Right kidney (tissue), 1 donor: ENCODE data around the gene SMOC2.
"Not testable (repeated sequence)": the region's sequence is repeated elsewhere in the genome, so short reads cannot be mapped to it uniquely, and the experiment has no call there.

ENCODE experiments used
- DNase-seq: peaks from one replicate; pipeline ENCODE4 v3.0.0-alpha.2; 2016

Gene SMOC2

DNA sequence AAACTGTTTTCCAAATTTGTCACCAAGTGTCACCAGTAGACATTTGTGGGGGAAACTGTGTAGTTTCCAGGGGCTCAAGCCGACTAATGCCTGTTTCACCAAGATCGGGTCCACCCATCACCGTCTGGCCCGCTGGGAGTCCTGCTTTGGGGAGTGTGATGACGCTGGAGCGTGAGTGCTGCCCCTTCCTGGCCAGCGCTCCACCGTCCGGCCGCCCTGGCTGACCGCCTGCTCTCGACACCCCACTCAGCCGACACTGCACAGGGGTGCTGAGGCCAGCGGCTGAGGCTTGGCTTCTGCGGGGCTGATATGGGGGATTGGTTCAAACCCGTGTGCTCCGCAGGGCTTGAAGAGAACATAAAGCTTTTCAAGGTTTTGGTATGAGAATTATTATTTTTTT is 160.1 kb downstream of the SMOC2 start:
- DNase-seq = no peak

DNA sequence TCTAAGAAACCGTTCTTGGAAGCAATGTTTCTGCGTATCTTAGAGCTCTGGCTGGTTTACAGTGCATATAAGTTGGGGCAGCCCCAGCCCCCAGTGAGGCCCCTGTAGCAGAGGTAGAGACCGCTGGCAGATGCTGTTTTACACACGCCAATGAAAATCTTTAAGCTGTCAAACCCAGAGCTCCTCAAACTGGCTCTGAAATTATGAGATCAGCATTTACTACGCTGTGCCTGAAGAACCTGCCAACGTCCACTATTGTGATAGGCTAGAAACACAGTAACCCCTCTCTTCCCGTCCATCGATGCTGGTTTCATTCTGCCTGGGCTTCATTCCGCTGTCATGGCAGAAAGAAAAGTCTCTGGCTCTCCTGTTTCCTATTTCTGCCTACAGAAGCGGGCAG is 160.6 kb downstream of the SMOC2 start:
- no peak for DNase-seq

DNA sequence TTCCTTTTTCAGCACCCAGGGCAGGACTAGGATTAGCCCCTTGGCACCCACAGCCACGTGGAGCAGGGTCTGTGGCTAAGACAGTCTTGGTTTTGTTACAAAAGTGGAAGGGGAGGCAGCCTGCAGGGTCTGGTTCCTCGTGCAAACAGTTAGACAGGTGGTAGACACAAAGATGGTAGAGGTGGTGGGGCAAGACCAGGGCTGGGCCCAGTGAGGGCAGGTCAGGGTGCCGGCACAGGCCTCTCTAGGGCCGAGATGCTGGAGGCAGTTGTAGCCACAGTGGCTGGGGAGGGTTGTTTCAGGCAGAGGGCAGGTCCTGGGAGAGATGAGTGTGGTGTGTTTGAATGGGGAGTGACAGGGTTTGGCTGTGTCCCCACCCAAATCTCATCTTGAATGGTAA is 161.6 kb downstream of the SMOC2 start:
- DNase-seq = no peak

DNA sequence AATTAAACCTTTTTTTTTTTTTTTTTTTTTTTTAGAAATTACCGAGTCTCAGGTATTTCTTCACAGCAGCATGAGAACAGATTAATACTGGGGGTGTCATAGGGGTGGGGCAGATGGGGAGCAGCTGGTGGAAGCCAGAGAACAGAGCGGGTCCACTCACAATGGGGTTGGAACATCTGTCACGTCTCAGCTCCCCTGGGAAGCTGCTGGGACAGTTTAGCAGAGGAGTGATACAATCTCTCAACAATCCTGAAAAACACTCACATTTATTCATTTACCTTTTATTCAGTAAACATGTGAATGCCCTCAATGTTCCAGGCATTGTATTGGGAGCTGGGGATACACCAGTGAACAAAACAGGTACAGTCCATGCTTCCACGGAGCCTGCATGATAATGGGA is 162.2 kb downstream of the SMOC2 start:
- no peak for DNase-seq

DNA sequence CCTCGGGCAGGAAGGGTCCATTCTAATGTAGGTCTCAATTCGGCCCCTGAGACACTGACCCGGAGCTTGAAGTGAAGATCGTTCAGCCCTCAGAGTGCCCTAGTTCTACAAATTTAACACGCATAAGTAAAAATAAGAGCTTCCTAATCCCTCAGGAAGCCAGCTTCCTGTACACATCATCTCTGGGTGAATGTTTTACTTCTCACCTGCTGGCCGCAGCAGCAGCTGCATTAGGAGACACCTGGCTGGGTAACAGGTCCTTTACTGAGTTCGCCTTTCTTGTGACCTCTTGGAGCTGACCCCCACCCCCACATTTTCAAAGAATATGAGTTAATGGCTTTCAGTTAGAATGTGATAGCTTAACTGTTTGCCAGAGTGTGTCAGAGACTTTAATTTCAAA is 165.0 kb downstream of the SMOC2 start:
- DNase-seq = no peak

DNA sequence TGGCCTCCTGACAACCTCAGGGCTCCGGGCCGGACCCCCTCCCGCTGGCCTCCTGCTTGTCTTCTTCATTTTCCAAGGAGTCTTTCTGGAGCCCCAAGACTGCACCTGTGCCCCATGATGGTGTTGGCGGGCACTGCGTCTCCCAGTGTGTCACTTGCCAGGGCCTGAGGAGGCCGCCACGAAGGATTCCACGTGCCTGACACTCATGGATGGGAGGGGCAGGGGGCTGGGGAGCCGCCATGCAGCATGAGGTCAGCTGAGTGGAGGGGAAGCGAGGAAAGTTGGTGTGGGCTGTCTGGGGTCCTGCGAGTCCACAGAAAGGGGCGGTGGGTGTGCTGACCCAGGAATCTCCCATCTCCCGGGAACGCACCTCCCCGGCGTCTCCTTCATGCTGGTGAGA is 165.7 kb downstream of the SMOC2 start:
- DNase-seq = no peak

DNA sequence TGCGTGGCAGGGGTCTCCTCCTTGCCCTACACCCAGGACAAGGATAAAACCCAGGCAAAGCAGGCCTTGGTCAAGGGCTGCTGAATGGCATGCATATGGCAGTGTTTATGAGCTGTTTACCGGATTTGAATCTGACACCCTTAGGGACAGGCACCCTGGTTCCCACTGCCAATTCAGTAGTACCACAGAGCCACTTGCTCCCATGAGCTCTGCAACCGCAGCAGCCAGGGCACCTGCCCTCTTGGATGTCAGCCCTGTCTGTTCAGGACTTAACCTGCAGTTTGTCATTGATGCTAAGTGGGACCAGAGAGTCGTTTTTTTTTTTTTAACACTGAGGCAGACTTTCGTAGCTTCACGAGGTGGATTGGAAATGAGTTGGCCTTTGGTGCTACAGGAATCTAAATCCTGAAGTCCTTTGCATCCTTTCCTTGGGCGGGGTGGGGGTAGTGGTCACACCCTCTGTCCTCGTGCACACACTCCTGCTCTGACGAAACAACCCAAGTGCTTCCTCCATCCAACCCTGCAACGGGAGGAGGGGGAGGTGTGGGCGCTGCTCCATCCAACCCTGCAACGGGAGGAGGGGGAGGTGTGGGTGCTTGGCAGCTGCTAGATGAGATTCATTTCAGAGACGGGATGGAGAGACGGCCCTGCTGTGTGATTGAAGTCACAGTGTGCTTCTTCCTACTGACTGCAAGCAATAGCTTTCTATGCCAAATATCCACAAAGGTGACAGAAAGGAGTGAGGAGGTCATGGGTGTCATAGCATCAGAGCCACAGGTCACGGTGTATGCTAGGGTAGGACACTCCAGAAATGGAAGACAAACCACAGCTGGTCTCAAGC is 166.5 kb downstream of the SMOC2 start:
- DNase-seq = peak; percentile 48

DNA sequence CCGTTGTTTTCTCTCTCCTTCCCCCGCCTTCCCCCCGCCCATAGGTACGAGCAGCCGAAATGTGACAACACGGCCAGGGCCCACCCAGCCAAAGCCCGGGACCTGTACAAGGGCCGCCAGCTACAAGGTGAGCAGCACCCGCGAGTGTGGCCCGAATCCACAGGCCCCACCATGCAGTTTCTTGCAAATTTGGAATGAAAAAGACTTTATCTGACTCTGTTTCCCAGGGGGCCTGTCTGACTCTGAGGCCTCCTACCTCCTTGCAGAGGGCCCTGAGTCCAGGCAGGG is 167.1 kb downstream of the SMOC2 start:
- peak; percentile 34 for DNase-seq

DNA sequence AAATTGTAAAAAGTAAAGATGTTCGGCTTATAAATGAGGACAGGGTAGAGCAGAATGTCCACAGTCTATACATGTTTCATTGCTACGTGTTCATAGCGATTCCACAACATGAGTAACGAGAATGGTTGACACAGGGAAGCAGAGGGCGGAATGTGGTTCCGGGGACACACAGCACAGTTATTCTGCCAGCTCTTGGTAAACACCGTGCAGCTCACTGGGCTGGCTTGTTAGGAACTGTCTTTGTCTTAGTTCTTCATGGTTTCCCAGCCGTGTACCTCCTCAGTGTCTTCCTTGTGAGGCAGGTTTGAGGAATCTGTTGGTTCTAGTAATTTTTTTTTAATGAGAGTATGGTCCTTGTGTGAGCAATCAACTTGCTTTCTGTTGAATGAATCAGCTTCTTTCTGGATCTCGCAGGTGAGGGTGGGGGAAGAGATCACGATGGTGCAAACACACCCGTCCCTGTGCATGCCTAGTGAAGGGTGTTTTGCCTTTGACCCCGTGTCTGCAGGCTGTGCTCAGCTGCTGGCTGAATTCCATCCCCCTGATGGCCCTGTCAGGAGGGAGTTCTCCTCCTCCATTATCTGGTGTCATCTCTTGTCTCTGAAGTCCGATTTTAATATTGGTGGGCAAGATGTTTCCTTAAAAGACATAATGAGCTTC is 168.2 kb downstream of the SMOC2 start:
- DNase-seq = no peak

DNA sequence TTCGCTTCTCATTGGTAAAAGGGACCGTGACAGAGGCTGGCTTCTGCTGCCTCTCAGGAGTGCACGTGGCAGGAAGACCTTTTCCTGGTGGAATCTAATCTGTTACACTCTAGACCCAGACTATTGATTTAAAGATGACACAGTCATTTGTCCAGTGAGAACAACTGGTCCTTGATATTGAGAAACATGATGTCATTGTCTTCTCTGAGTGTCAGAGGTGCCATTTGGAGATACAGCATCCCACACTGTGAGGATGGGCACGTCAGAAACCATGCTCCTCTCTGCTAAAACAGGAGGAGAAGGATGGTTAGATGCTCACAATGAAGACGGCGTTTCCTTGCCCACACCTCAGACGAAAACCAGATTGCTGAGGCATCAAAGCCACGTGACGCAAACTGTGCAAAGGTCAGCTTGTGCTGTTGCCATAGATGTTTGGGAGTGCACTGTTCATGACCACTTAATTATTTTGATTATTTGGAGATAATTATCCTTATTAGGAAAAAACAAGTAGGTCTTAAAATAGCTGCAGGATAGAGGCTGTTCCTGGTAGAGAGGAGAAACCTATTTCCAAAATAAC is 169.0 kb downstream of the SMOC2 start:
- no peak for DNase-seq

DNA sequence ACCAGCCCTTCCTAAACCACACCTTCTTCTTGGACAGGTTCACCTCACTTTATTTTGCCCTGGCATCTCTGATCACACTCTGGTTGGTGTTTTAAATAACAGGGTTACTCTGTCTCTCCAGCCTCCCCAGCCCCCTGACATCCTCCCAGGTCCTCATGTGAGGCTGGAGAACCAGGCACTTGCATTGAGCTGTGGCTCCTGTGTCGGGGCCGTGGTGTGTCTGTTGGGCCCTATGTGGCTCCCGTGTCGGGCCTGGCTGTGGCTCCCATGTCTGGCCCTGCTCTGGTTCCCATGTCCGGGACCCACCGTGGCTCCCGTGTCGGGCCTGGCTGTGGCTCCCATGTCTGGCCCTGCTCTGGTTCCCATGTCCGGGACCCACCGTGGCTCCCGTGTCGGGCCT is 170.0 kb downstream of the SMOC2 start:
- DNase-seq = not testable (repeated sequence)

DNA sequence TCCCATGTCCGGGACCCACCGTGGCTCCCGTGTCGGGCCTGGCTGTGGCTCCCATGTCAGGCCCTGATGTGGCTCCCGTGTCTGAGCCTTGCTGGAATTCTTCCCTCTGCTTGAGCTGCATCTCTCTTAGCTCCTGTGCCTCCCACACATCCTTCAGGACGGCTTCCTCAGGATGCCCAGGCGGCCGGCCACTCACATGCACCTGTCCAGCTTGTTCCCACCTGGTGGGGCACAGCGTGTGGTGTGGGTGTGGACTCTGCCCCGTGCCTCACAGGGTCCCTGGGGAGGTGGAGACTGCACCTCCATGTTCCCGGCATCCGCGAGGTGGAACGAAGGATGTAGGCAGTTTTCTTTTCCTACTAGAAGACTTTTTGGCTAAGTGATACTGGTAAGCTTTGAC is 170.7 kb downstream of the SMOC2 start:
- no peak for DNase-seq

DNA sequence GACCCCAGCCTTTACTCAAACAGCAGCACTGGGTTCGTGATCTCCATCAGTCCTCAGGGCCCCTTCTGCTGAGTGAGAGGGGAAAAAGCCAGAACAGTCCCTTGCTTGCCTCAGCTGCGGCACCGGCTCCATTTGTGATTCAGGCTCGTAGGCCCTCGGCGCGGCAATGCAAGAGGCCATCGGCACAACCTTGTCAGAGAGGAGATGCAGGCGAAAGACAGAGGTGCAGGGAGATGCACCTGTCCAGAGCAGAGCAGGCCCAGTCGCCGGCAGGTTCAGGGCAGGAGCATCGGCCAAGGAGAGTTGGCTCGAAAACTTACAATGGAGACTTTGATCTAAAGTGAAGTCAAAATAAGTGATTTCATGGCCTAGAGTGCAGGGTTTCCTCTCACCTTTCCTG is 171.6 kb downstream of the SMOC2 start:
- DNase-seq = no peak

DNA sequence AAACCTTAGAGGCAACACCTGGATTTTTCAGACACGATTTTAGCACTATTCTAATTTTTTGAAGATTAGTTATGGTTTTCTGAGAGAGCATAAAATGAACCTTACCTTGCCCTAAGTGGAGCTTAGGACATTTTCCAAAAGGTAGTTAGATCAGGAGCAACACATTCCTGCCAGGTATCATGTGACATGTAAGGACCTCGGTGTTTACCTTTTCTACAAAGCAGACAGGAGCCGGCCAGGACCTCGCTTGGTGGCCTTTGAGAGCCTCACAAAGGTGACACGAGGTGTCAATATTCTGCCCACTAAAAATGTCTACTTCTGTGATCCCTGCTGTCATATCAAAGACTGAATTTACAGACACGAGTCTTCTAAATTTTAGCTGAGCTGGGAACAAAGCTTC is 174.9 kb downstream of the SMOC2 start:
- DNase-seq = no peak

DNA sequence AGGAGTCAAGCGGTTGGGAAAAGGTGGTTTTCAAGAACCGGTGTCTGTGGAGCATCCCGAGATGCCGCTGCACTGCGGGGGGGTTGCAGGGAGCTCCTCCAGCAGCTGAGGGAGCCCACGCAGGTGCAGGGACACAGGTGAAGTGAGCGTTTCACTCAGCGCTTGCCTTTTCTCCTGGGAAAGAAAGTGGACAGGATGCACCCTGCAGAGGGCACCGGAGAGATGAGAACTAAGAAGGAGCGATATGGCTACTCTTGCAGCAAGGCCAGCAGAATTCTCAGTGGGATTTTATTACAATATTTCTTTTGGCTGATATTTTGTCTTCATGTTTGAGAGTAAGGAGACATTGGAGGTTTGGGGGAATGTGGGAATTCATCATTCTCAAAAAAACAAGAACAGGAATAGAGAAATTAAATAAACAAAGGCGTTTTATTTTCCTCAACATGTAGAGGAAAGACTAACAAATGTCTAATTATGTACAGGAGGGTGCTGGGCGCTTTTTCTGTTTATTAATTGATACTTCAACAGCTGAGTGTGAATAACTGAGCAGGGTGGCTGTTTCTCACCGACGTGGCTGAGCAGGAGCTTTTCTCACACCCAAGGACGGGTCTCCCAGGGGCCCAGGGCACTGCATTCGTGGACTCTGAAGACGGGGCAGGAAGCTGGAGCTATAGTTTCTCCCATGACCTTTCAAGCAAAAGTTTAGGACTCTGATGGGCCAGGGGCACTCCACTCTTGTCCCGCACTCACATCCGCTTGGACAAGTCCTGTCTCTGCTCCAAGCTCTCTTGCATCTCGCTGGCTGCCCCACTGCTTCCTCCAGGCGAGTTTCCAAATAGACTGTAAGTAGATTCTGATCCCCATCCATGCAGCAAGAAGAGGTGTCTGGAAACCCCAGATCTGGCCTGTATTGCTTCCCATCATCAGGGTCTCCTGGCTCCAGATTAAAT is 176.1 kb downstream of the SMOC2 start:
- DNase-seq = no peak

DNA sequence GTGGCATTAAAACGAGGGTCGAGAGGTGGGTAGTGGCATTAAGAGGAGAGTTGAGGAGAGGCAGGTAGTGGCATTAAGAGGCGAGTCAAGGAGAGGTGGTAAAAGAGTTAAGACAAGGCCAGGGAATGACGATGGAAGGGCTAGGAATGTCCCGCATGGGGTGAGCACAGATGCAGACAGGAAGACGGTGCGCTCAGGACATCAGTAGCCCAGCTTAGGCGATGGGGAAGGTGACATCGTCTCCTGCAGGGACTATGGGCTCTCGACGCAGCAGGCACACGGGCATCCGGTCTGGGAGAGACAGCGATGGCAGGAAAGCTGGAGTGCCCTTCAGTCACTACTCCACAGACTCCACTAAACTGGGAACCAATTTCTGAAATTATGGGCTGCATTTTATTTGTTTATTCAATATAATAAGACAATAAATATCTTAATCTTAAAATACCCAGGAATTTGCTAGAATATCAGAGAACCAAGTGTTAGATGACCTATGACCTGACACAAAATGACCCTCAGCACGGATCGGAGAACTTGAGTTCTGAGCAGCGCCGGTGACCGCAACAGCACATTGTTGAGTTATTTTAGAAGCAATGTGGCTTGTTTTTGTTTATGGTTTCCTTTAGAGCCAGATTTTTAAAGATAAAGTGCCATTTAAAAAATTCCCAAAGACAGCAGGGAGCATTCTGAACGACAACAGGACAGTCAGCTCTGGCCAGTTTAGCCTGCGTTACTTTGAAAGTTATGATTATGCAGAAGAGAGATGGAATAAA is 177.7 kb downstream of the SMOC2 start:
- no peak for DNase-seq

DNA sequence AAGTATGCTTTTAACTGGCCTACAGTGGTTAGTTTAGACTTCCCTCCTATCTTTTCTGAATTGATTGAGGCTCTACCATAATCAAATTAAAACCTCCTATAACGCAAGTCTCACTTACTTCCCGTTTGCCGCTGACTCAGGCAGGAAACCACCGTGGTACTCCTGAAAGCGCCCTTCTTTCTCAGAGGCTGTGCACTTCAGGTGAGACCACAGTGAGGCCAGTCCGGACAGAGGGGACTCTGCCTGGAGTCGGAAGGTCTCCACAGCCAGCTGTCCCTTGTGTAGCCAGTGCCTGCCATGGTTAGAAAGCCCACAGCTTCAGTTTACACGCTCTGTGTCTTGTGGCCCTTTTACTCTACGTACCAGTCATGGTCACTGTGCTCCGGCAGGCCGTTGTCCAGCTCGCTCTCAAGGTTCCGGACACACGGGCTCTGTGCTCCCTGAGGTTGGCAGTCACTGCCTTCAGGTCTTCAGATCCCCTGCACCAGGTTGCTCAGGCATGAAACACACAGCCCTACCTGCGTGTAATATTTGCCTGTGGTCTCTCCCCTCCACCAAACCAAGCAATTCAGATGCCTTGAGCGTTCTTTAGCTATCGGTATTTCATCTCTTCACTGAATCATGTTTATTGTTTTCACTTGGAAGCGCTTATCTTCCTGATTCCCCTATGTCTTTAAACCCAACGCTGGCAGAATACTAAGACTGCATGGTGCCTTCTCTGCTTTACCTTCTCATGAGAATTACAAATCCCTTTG is 178.8 kb downstream of the SMOC2 start:
- DNase-seq = no peak

DNA sequence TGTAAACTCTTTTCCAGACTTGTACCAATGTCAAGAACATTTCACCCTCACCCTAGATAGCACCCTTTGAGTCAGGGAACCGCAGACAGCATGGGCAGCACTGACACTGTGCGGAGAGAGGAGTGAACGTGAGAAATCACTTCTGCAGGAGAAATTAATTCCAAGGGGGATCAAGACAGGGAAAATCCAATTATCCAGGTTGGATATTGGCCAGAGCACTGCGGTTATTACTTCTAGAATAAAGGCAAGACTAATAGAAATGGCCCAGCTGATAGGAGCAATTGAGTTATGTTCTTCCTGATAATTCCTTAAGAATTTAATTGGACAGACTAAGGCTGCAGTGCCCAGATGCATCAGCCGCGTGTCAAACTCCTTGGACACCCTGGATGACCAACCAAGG is 179.6 kb downstream of the SMOC2 start:
- DNase-seq = no peak

DNA sequence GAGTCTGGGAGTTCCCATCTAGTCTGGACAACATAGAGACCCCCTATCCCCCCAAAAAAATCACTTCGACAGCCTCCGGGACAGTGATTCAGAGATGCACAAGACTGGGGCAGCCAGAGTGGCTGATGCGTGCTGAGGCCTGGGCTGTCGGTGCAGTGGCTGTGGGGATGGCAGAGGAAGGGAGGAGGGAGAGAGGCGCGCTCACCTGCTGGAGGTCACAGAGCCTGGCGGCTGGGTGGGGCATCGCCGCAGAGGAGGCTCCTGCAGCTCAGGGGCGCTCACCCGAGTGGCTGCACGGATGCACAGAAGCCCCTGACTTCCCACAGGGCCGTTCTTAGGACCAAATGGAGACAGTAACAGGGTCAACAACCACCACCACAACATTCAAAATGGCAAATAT is 182.8 kb downstream of the SMOC2 start:
- DNase-seq = no peak

DNA sequence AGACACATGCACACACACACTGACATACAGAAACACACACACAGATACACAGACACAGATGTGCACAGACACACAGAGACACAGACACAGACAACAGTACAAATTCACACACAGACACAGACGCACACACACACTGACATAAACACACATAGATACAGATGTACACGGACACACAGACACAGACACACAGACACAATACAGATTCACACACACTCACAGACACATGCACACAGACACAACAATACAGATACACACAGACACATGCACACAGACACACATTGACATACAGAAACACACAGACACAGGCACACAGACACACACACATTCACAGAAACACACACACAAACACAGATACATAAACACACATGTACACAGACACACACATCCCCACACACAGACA is 183.6 kb downstream of the SMOC2 start:
- no peak for DNase-seq

DNA sequence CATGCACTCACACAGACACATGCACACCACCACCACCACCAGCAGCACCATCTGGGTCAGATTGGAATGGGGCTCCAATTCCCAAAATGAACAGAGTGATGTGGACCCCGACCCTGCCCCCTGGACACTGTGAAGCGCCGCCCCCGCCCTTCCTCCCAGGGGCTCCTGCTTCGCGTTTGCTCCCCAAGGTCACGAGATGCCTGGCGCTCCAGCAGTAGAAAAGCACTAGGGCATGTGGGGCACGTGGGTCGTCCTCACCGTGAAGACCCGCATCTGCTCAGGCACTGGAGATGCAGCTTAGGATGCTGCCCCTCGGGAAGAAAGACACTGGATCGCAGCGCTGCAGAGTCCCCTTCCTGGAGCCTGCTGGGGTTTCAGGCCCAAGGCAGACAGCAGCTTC is 184.0 kb downstream of the SMOC2 start:
- no peak for DNase-seq
